AML-193 (cell line): ENCODE results near the gene LLGL2.
A peak's percentile ranks its signal among the peaks of the same experiment; 100 is the strongest.

ENCODE experiments used
- DNase-seq, 2 experiments: peaks; one replicate each; lab custom pipeline; 2025; lab: John Stamatoyannopoulos, UW

LLGL2 gene

DNA sequence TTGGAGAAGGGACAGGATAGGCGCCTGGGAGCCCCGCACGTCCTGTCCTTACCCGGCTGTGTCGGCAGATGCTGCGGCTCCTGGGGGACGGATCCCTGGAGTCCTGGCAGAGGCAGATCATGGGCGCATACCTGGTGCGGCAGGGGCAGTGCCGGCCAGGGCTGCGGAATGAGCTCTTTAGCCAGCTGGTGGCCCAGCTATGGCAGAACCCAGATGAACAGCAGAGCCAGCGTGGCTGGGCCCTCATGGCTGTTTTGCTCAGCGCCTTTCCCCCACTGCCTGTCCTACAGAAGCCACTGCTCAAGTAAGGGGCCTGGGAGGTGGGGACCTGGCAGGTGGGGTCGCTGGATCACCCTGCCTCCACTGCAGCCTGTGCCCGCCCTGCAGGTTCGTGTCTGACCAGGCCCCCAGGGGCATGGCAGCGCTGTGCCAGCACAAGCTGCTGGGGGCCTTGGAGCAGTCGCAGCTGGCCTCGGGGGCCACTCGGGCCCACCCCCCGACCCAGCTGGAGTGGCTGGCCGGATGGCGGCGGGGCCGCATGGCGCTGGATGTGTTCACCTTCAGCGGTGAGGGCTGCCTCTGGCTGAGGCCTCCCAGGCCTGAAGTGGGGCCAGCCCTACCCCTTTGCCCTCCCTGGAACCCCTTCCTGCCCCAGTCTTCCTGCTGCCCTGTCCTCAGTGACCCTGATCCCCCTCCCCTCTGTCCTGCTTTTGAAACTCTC lies 87.6 kb downstream of the LLGL2 start:
- no peak for DNase-seq

DNA sequence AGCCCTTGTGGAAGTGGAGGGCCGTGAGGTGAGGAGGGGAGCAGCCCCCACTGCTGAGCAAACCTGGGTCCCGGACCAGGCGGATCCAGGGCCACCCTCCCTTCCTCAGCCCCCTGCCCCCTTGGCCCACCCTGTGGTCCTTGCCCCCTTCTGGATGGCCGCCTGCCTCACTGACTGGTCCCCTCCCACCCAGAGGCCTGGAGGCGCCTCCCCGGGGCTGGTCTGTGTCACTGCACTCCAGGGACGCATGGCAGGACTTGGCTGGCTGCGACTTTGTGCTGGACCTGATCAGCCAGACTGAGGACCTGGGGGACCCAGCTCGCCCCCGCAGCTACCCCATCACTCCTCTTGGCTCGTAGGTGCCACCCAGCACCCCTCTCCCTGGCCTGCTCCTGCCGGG lies 88.5 kb downstream of the LLGL2 start:
- DNase-seq: no peak

DNA sequence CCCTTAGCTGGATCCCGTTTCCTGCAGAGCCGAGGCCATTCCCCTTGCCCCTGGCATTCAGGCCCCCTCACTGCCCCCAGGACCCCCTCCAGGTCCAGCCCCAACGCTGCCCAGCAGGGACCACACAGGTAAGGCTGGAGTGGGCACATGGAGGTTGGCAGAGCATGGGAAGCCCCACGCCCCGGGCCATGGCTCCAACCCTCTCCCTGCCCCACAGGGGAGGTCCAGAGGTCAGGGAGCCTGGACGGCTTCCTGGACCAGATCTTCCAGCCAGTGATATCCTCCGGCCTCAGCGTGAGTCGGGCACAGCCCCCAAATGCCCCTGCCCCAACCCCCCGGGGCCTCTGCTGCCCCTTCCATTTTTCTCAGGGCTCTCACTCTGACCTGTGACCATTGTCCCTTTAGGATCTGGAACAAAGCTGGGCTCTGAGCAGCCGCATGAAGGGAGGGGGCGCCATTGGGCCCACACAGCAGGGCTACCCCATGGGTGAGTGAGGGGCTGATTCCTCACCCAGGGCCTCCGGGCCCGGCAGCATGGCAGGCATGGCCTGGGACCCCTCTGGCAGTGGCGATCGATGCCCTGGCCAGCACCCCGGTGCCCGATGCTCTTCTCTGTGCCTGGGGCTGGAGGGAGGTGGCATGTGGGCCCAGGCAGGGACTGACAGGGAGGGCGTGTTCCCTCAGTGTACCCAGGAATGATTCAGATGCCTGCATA lies 89.2 kb downstream of the LLGL2 start:
- DNase-seq: no peak

DNA sequence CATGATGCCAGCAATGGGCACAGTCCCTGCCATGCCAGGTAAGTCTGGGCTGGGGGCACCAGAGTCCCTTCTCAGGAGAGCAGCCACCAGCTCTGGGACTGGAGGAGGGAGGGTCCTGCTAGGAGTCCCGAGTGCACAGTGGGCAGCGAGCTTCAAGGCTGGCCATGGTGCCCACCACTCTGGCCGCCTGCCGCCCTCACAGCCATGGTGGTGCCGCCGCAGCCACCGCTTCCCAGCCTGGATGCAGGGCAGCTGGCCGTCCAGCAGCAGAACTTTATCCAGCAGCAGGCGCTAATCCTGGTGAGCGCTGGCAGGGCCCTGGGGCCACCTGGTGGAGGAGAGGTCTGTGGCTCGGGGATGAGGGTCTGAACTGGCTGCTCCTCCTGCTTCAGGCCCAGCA lies 89.8 kb downstream of the LLGL2 start:
- DNase-seq: no peak

DNA sequence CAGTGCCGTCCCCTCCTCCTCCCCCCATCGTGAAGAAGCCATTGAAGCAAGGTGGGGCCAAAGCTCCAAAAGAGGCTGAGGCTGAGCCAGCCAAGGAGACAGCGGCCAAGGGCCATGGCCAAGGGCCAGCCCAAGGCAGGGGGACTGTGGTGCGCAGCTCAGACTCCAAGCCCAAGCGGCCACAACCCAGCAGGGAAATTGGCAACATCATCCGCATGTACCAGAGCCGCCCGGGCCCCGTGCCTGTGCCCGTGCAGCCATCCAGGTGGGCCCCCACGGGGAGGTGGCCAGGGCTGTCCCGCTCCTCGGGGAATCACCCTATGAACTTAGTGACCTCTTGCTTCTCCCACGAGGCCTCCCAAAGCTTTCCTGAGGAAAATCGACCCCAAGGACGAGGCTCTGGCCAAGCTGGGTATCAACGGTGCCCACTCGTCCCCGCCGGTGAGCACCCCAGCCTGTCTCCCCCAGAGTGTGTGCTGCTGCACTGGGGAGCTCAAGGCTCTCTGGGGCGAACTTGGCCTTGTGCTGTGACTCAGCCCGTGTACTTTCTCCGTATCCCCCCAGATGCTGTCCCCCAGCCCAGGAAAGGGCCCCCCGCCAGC lies 91.1 kb downstream of the LLGL2 start:
- DNase-seq: no peak

DNA sequence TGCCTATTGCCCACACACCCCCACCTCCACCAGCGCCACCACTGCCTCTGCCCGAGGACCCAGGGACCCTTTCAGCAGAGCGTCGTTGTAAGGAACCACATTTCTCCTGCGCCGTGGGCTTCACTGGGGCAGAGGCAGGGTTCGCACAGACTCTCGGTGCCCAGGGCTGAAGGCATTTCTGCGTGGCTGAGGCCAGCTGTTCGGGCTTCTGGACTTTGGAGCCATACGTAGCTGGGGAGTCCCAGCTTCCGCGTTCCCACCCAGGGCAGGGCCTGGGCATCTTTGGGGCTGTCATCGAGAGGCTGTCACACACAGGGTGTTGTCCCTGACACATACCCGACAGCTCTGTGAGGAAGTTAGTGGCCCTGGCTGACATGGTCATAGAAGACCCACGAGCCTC lies 91.7 kb downstream of the LLGL2 start:
- no peak for DNase-seq

DNA sequence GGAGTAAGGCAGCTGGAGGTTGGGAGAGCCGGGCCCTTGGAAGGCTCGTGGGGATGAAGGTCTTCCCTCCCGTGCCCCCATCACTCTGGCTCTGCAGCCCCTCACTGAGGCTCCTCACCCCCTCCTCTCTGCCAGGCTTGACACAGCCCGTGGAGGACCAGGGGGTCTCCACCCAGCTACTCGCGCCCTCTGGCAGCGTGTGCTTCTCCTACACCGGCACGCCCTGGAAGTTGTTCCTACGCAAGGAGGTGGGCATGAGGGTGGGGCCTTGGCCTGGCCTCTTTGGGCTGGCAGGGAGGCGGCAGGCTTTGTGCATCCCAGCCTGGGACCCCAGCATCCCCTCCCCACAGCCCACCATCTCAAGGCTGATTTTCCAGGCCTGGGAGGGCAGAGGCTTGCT lies 92.2 kb downstream of the LLGL2 start:
- DNase-seq: no peak

DNA sequence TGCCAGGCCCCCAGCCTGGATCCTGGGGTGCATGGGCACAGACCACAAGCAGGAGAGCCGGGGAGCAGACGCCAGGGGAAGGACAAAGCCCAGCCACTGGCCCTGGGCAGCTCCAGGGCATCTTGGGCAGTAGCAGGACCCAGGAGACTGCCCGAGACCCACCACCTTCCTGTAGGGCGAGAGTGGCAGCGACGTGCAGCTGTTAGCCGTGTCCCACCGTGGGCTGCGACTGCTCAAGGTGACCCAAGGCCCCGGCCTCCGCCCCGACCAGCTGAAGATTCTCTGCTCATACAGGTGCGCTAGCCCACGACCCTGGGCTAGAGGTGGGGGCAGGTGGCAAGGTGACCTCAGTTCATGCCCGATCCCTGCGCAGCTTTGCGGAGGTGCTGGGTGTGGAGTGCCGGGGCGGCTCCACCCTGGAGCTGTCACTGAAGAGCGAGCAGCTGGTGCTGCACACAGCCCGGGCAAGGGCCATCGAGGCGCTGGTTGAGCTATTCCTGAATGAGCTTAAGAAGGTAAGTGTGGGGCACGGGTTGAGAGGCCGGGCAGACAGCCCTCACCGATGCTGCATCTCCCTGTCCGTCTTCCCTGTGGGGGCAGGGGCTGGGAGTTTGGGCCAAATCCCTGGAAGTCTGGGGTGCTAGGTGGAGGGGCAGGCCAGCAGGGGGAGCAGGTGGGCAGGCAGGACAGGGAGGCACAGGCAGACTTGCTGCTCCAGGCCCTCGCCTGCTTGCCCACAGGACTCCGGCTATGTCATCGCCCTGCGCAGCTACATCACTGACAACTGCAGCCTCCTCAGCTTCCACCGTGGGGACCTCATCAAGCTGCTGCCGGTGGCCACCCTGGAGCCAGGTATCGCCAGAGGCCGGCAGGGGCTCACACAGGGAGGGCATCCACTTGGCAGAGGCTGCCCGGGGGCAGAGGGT lies 94.3 kb downstream of the LLGL2 start:
- DNase-seq: peak in 1 of 2 experiments; percentile 36

DNA sequence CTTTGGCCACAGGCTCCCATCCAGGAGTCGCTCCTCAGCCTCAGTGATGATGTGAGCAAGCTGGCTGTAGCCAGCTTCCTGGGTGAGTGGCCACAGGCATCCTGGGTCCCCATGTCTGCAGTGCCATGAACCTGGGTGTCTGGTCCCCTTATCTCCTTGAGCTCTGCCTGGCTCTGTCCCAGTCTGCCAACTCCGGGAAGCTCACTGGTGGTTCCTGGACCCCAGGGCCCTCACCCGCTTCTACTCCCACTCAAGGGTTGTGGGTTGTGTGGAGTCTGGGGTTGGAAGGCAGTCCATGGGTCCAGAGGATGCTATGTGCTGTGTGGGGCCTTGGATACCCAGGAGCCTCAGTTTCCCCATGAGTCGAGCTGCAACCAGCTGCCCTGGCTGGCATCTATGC lies 96.0 kb downstream of the LLGL2 start:
- no peak for DNase-seq

DNA sequence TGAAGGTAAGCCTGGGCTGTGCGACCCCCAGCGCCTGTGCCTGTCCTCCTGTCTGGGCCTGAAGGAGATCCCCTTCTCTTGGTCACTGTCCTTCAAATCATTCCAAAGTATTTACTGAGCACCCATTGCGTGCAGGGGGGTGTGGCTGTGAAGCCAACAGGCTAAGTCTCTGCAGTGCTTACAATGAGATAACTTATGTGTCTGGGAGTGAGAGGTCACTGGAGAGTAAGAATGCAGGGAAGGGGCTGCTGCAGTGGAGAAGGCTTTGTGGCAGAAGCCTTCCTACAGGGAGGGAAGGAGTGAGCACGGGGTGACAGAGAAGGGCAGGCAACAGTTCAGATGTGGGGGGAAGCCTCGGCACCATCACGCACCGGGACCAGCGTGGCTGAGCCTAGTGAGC lies 96.6 kb downstream of the LLGL2 start:
- no peak for DNase-seq

DNA sequence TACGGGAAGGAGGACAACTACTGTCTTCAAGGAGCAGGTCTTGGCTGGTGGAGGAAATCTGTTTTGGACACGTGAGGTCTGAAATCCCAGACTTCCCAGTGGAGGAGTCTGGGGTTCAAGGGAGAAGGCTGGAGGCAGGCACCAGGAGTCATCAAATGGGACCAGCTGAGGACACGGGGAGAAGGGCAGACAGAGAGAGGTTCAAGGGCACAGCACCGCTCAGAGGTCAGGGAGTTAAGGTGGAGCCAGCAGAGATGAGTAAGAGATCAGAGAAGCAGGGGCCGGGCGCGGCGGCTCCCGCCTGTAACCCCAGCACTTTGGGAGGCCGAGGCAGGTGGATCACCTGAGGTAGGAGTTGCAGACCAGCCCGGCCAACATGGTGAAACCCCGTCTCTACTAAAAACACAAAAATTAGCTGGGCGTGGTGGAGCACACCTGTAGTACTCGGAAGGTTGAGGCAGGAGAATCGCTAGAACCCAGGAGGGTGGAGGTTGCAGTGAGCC lies 97.3 kb downstream of the LLGL2 start:
- no peak for DNase-seq

DNA sequence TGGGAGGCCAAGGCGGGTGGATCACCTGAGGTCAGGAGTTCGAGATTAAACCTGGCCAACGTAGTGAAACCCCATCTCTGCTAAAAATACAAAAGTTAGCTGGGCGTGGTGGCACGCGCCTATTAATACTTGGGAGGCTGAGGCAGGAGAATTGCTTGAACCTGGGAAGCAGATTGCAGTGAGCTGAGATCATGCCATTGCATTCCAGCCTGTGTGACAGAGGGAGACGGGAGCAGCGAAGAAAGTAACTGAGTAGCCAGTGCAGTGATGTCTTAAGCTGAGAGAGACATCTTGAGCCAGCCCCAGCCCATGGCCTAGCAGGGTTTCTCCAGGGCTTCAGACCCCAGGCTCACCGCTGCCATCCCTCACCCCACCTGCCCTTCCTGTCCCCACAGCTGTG lies 97.9 kb downstream of the LLGL2 start:
- no peak for DNase-seq

DNA sequence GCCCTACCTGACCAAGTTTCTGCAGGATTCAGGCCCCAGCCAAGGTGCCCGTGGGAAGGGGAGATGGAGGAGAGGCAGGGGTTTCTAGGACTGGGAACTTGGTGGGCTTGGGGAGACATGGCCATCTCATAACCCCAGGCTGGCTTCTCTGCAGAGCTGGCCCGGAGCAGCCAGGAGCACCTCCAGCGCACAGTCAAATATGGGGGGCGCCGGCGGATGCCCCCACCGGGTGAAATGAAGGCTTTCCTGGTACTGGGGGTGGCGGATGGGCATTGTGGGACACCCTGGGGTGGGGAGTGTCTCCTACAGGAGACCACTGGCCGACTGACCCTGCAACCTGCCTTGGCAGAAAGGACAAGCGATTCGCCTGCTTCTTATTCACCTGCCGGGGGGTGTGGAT lies 98.5 kb downstream of the LLGL2 start:
- DNase-seq: no peak
